Measurements from ENCODE around the gene WDFY4. TPM values are rescaled to one million over a fixed set of nuclear protein-coding genes. Genes with fewer than 3 reads are reported as not detected.

WDFY4 gene, protein sequence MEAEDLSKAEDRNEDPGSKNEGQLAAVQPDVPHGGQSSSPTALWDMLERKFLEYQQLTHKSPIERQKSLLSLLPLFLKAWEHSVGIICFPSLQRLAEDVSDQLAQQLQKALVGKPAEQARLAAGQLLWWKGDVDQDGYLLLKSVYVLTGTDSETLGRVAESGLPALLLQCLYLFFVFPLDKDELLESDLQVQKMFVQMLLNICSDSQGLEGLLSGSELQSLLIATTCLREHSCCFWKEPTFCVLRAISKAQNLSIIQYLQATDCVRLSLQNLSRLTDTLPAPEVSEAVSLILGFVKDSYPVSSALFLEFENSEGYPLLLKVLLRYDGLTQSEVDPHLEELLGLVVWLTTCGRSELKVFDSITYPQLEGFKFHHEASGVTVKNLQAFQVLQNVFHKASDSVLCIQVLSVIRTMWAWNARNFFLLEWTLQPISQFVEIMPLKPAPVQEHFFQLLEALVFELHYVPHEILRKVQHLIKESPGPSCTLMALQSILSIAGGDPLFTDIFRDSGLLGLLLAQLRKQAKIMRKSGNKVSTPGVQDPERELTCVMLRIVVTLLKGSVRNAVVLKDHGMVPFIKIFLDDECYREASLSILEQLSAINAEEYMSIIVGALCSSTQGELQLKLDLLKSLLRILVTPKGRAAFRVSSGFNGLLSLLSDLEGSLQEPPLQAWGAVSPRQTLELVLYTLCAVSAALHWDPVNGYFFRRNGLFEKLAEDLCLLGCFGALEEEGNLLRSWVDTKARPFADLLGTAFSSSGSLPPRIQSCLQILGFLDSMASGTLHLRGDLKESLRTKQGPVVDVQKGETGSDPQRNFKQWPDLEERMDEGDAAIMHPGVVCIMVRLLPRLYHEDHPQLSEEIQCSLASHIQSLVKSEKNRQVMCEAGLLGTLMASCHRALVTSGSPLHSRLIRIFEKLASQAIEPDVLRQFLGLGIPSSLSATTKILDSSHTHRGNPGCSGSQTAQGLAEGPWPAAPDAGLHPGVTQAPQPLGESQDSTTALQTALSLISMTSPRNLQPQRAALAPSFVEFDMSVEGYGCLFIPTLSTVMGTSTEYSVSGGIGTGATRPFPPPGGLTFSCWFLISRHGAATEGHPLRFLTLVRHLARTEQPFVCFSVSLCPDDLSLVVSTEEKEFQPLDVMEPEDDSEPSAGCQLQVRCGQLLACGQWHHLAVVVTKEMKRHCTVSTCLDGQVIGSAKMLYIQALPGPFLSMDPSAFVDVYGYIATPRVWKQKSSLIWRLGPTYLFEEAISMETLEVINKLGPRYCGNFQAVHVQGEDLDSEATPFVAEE (N-terminal part only)
- 26.5 TPM for total RNA-seq
- long read RNA-seq, partial matches to known transcripts = 17 of 23 reads
- long read RNA-seq, other reads (novel, unspliced or antisense) = 6 of 23 reads

DNA sequence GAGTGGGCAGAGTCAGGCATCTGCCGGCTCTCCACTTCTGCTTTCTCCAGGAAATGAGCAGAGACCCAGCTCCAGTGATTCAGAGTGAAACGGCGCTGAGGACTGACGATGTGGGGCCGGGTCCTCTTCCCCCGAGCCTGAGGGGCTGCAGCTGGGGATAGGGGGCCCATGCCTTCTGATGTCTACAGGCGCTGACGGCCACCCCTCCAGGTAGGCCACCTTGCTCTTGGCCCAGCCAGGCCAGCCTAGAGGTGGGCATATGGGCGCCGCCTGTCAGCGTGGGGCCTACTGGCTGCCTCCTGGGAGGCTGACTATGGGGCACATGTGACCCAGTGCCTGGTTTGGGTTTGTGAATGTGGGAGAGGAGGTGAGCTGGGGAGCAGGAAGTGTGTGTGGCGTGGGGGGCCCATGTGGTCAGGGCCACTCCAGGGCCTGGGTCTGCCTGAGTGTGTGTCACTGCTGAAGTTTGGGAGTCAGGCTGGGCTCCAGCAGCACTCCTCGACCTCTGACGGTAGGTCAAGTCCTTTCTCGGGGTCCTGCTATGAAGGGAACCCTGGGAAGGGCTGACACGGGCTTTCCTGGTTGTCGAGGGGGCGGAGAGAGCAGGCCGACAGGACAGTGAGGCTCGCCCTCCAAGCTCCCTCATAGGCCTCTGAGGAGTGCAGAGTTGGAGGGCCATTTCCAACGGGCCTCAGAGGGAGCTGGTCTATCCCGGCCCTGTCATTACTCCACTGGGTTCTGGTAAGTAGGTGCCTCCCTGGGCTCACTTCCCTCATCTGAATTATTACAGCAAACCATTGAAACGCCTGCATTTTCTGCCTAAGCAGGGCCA lies at the start of gene WDFY4:
WDFY4 (plus strand) TSS at position 82 of the 832 bp plus-strand sequence. CDS start 24,860 bp downstream, outside the sequence.
- intact Hi-C loops (cut with DNase I) = no loop called here
- TF ChIP-seq, protein P1, sequence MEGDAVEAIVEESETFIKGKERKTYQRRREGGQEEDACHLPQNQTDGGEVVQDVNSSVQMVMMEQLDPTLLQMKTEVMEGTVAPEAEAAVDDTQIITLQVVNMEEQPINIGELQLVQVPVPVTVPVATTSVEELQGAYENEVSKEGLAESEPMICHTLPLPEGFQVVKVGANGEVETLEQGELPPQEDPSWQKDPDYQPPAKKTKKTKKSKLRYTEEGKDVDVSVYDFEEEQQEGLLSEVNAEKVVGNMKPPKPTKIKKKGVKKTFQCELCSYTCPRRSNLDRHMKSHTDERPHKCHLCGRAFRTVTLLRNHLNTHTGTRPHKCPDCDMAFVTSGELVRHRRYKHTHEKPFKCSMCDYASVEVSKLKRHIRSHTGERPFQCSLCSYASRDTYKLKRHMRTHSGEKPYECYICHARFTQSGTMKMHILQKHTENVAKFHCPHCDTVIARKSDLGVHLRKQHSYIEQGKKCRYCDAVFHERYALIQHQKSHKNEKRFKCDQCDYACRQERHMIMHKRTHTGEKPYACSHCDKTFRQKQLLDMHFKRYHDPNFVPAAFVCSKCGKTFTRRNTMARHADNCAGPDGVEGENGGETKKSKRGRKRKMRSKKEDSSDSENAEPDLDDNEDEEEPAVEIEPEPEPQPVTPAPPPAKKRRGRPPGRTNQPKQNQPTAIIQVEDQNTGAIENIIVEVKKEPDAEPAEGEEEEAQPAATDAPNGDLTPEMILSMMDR (IDR thresholded peaks at IDR 0.05) = no peak
- H3K27ac ChIP-seq = peak within 1 kb of the TSS; percentile 80
- H3K36me3 ChIP-seq = no peaks in the 10 kb centered on the region
- peak within 1 kb of the TSS; percentile 40 for H3K4me3 ChIP-seq
- H3K4me1 ChIP-seq = no peaks in the 10 kb centered on the region
- ATAC-seq (peak; percentile 92), DNase-seq (peak; percentile 77)
- no peaks in the 10 kb centered on the region for H3K27me3 ChIP-seq
- H3K9me3 ChIP-seq = no peaks in the 10 kb centered on the region

DNA sequence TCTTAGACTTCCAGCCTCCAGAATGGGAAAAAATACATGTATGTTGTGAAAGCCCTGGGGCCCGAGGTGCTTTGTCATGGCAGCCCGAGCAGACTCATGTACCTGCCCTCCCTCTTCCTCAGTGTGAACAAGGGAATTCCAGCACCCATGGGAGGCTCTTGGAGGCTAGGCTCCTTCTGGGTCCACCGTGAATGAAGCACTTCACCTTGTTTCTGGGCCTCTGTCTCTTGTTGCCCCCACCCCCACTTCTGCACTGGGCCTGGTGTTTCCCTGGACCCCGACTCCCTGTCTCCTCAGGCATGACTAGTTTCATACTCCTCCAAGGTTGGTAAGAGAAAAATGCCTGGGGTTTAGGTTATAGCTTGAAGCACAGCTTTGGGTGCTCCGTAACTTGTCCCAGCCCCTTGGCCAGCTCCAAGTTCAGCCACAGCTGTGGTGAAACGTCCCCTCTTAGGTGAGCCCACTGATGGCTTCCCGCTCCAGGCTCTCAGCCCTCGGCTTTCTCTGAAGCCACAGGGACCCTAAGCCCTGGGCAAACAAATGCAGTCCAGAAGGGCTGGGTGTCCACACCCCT lies 49.6 kb upstream of the WDFY4 start:
- Histone ChIP-seq H3K4me3 (no peak overlapping the region), H3K4me1 (no peaks in the 10 kb centered on the region), H3K9me3 (no peaks in the 10 kb centered on the region), H3K27ac (no peak overlapping the region), H3K36me3 (no peaks in the 10 kb centered on the region), H3K27me3 (no peaks in the 10 kb centered on the region)
- TF ChIP-seq, protein P1 (IDR thresholded peaks at IDR 0.05) = no peak
- no peak for DNase-seq
- ATAC-seq = no peak
- intact Hi-C loops (cut with DNase I) = no loop called here

DNA sequence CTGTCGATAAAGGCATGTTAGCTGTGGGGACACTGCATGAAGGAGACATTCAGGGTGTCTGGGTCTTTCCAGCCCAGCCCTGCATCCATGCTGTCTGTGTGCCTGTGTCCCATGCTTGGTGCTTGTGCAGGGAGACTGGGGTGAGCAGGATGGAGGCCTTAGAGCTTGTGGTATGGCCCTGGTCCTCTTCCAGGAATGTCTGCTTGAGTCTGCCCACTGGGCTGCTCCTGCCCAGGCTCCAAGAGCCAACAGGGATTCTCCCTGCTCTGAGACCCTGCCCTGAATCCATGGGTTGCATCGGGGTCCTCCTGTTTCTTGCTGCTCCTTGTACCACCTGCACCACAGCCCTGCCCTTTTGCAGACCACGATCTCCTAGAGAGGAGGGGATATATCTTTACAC lies 48.4 kb upstream of the WDFY4 start:
- TF ChIP-seq, protein P1 (IDR thresholded peaks at IDR 0.05) = no peak
- no peak for DNase-seq
- intact Hi-C loops (cut with DNase I) = no loop called here
- Histone ChIP-seq H3K4me1 (no peaks in the 10 kb centered on the region), H3K4me3 (no peak overlapping the region), H3K9me3 (peaks cover 3% of the 10 kb centered on the region), H3K27me3 (no peaks in the 10 kb centered on the region), H3K27ac (no peak overlapping the region), H3K36me3 (no peaks in the 10 kb centered on the region)
- no peak for ATAC-seq

DNA sequence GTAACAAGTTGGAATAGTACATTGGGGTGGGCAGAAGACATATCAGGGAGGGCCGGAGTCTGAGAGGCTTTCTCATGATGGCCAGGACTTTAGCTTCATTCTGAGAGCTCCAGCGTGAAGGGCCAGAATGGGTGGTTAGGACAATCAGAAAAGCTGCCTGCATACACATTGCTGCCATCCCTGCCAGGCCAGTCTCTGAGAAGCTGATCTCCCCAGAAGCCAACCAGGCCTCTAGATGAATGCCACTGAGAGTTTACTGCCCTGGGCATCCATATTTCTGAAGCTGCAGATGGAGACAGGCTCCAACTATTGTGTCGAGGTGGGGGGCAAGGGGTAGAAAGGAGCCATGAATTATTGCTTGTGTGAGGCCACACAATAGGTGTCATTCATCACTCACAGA lies 47.8 kb upstream of the WDFY4 start:
- Histone ChIP-seq H3K27ac (no peak overlapping the region), H3K9me3 (peaks cover 4% of the 10 kb centered on the region), H3K27me3 (no peaks in the 10 kb centered on the region), H3K4me3 (no peak overlapping the region), H3K4me1 (no peaks in the 10 kb centered on the region), H3K36me3 (no peaks in the 10 kb centered on the region)
- intact Hi-C loops (cut with DNase I) = no loop called here
- no peak for DNase-seq
- TF ChIP-seq, protein P1 (IDR thresholded peaks at IDR 0.05) = no peak
- ATAC-seq = no peak

Measured in upper lobe of right lung (tissue), 1 donor.